Ovary (tissue), 3 donors: Measurements from ENCODE around the gene AFAP1L2.

Source experiments
- EP300 ChIP-seq: sonication (generic); formaldehyde crosslinking; IDR thresholded peaks from one replicate; pipeline ENCODE4 v1.6.1; 2017; ENCODE audit warnings: antibody characterized with exemption
- POLR2A ChIP-seq: fragments of 450-650 bp; IDR thresholded peaks from one replicate; pipeline ENCODE4 v1.6.1; 2017; ENCODE audit warnings: antibody characterized with exemption, mild to moderate bottlenecking, moderate library complexity
- TF ChIP-seq, protein P1 (sequence below), 3 donors: fragments of 450-650 bp in 2 of 3; fragments of 200-600 bp in 1 of 3; IDR thresholded peaks; one replicate each; pipeline versions ENCODE4 v1.5.1 to v1.8.0; 2016 to 2022; ENCODE audit warnings: antibody characterized with exemption in 3 of 3, mild to moderate bottlenecking in 1 of 3
- donor health status: DM: no; HTN: no; CAD: no.

DNA sequence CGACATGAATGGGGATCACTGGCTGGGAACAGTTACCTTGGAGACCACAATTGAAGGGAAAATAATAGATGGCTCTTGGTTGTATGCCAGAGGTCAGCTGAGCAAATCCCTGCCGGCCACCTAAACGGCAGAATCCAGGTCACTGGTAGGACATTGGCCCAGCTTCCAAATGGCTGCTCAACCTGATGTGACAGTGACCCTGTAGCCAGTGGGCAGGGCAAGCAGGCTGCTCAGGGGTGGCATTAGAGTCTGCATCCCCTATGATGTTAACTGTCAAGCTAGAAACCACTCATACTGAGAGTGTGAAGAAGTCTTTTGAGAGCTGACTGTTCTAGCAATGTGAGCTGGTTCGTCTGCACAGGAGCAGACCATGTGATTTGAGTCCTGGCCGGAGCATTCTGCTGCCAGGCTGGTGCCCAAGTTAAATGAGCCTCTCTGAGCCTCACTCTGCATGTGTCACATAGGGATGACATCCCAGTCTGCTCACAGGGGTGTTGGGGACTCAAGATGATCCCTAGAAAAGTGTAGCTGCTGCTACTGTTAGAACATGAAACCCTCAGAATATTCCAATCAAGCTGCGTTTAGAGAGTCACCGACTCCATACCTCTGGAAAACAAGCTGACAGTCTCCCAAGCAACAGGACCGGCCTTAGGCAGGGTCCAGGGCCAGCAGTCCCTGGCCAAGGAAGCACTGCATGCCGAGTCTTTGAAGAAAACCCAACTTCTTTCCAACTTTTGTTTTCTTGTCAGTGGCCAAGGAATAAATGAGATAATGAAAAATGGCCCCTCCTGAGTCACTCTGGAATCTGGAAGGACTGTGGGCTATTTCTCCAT, 95.6 kb downstream of the AFAP1L2 start:
- TF ChIP-seq POLR2A, result no peak
- TF ChIP-seq, protein P1, sequence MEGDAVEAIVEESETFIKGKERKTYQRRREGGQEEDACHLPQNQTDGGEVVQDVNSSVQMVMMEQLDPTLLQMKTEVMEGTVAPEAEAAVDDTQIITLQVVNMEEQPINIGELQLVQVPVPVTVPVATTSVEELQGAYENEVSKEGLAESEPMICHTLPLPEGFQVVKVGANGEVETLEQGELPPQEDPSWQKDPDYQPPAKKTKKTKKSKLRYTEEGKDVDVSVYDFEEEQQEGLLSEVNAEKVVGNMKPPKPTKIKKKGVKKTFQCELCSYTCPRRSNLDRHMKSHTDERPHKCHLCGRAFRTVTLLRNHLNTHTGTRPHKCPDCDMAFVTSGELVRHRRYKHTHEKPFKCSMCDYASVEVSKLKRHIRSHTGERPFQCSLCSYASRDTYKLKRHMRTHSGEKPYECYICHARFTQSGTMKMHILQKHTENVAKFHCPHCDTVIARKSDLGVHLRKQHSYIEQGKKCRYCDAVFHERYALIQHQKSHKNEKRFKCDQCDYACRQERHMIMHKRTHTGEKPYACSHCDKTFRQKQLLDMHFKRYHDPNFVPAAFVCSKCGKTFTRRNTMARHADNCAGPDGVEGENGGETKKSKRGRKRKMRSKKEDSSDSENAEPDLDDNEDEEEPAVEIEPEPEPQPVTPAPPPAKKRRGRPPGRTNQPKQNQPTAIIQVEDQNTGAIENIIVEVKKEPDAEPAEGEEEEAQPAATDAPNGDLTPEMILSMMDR (IDR thresholded peaks at IDR 0.05), result no peak
- TF ChIP-seq EP300, result no peak
